ENCODE results near the gene CDCP2. TPM values are rescaled to one million over a fixed set of nuclear protein-coding genes. Genes with fewer than 3 reads are reported as not detected.

Gene CDCP2
- total RNA-seq, 2 experiments from 2014 or later, result 0.11 to 0.20 TPM

GRCh38 chr1:54161495-54162168 lies 8.8 kb upstream of the CDCP2 start:
- Mint-ChIP-seq H3K27me3 (no peaks in the 10 kb centered on the region), H3K27ac (no peak overlapping the region), H3K4me1 (no peaks in the 10 kb centered on the region), H3K36me3 (no peaks in the 10 kb centered on the region), H3K4me3 (no peak overlapping the region), H3K9me3 (no peaks in the 10 kb centered on the region)
- ATAC-seq (ENCODE audit: low read depth) (no peak), DNase-seq (no peak)
- POLR2A ChIA-PET, result no interaction called here

- Mint-ChIP-seq H3K4me1 (no peaks in the 10 kb centered on the region), H3K36me3 (no peaks in the 10 kb centered on the region), H3K9me3 (no peaks in the 10 kb centered on the region), H3K27ac (no peak overlapping the region), H3K4me3 (no peak overlapping the region), H3K27me3 (no peaks in the 10 kb centered on the region)
- POLR2A ChIA-PET, result no interaction called here
- ATAC-seq (ENCODE audit: low read depth) (no peak), DNase-seq (no peak)
Measured at GRCh38 chr1:54160351-54160750, 7.6 kb upstream of the CDCP2 start.

DNA sequence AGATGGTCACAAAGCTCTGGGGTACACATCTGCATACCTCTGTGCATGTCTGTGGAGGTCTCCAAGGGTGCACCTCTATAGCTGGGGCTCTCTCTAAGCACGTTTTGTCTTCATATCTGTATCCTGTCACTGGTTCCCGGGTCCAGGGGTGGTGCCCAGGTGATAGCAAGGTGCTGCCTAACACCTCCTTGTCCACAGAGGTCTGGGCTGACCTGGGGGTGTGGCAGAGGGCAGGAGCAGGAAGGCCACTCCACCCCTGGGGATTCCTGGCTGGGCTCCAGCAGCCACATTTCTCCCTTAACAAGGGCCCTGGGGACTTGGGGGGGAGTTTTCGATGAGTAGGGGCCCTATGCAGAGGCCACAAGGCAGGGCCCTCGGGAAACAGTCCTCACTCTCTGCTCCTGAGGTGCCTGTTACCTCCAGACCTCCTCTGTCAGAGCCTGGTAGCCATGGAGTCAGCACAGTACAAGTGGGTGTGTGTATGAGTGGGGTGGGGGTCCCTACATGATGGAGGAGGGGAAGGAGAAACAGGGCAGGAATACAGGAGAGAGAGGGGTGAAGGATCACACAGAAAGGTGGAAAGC lies 7.0 kb upstream of the CDCP2 start:
- H3K27ac Mint-ChIP-seq, result no peak overlapping the region
- POLR2A ChIA-PET, result no interaction called here
- H3K36me3 Mint-ChIP-seq, result no peaks in the 10 kb centered on the region
- H3K4me3 Mint-ChIP-seq, result no peak overlapping the region
- ATAC-seq (ENCODE audit: low read depth), result no peak
- H3K9me3 Mint-ChIP-seq, result no peaks in the 10 kb centered on the region
- no peaks in the 10 kb centered on the region for H3K4me1 Mint-ChIP-seq
- DNase-seq, result no peak
- no peaks in the 10 kb centered on the region for H3K27me3 Mint-ChIP-seq

DNA sequence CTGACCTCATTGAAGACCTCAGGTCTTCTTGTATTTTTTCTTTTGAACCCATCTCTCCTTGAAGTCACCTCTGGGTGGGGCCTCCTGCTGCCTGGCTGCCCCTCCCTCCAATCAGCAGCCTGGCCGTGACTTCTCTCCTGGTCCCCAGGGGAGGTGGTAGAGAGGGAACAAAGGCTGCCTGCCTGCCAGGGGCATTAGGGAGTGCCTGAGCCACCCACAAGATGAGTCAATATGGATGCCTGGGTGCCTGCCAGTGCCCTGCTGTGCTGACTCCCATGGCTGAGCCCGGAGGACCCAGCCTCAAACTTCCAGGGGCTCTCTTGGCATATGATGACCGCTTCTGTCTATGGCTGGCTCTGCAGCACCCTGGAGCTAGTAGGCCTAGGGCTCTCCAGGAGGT lies 5.3 kb upstream of the CDCP2 start:
- no peaks in the 10 kb centered on the region for H3K27me3 Mint-ChIP-seq
- H3K36me3 Mint-ChIP-seq, result no peaks in the 10 kb centered on the region

GRCh38 chr1:54157401-54157800 lies 4.6 kb upstream of the CDCP2 start:
- ATAC-seq (ENCODE audit: low read depth), result no peak
- Mint-ChIP-seq H3K4me1 (no peaks in the 10 kb centered on the region), H3K27me3 (no peaks in the 10 kb centered on the region), H3K4me3 (no peak overlapping the region), H3K27ac (no peak overlapping the region), H3K9me3 (no peaks in the 10 kb centered on the region), H3K36me3 (no peaks in the 10 kb centered on the region)
- POLR2A ChIA-PET, result no interaction called here
- no peak for DNase-seq

More for the DNA sequence above, 5.3 kb upstream of the CDCP2 start:
- POLR2A ChIA-PET, result no interaction called here
- Mint-ChIP-seq H3K27ac (no peak overlapping the region), H3K4me3 (no peak overlapping the region), H3K9me3 (no peaks in the 10 kb centered on the region), H3K4me1 (no peaks in the 10 kb centered on the region)
- ATAC-seq (ENCODE audit: low read depth) (no peak), DNase-seq (no peak)

DNA sequence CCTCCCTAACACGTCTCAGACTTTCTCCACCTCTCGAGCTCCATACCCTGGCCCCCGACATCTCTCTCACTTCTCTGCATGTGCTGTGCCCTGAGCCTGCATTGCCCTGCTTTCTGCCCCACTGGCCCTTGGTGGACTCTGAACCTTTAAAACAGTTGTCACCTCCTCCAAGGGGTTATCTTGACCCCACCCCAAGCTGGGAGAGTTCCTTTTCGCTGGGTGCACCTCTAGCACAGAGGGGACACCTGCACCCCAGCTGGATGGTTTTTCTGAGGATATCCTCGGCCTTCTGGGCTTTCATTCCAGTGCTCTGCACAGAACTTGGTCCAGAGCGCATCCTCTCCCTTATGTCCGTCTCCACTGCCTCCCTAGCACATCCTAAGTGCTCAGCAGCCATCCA lies 4.2 kb upstream of the CDCP2 start:
- no peak for ATAC-seq (ENCODE audit: low read depth)
- no peaks in the 10 kb centered on the region for H3K9me3 Mint-ChIP-seq

GRCh38 chr1:54156201-54156600 lies 3.4 kb upstream of the CDCP2 start:
- H3K27me3 Mint-ChIP-seq, result no peaks in the 10 kb centered on the region
- DNase-seq, result no peak
- H3K4me3 Mint-ChIP-seq, result no peak overlapping the region
- no peaks in the 10 kb centered on the region for H3K4me1 Mint-ChIP-seq
- POLR2A ChIA-PET, result no interaction called here
- no peaks in the 10 kb centered on the region for H3K36me3 Mint-ChIP-seq
- no peak overlapping the region for H3K27ac Mint-ChIP-seq
- no peak for ATAC-seq (ENCODE audit: low read depth)
- H3K9me3 Mint-ChIP-seq, result no peaks in the 10 kb centered on the region

More for the DNA sequence above, 4.2 kb upstream of the CDCP2 start:
- Mint-ChIP-seq H3K4me1 (no peaks in the 10 kb centered on the region), H3K27ac (no peak overlapping the region), H3K4me3 (no peak overlapping the region), H3K27me3 (no peaks in the 10 kb centered on the region), H3K36me3 (no peaks in the 10 kb centered on the region)
- POLR2A ChIA-PET, result no interaction called here
- no peak for DNase-seq

DNA sequence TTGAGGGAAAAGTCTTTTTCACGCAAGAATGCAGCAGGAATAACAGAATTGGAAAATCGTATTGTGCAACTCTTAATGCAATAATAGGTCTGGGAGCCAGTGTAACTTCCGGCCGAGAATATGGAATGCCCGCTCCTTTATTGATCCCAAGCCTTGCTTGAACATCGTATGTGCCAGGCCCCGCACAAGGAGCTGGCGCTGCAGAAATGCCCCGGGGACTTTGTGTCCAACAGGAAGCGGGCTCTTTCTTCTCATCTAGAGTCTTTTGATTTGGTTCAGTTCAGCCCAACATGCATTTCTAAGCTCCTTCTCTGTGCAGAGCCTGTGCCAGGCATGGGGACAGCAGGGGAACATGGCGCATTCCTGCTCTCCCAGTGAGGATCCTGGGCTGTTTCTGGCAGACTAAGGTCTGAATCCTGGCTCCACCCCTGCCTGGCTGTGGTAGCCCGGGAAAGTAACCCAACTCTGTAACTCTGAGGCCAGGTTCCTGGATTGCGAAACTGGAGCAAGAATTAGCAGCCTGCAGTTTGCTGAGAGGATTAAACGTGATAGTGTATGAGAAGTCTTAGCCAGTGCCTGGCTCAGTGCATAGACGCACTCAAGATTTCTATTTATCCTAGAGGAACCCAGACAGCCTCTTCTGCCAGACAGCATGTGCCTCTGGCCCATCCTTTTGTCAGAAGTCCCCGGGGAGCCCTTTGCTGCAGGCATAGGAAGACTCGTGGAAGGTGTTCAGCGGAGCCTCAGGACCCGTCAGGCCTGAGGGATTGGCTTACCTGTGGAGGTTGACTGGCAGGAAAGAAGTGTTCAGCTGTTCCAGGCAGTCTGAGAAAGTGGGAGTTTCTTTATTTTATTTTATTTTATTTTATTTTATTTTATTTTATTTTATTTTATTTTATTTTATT lies 987 bp upstream of the CDCP2 start:
- Mint-ChIP-seq H3K27ac (no peak overlapping the region), H3K4me1 (no peaks in the 10 kb centered on the region), H3K27me3 (no peaks in the 10 kb centered on the region), H3K9me3 (no peaks in the 10 kb centered on the region), H3K4me3 (no peak overlapping the region), H3K36me3 (no peaks in the 10 kb centered on the region)
- POLR2A ChIA-PET, result no interaction called here
- DNase-seq (no peak), ATAC-seq (ENCODE audit: low read depth) (no peak)

DNA sequence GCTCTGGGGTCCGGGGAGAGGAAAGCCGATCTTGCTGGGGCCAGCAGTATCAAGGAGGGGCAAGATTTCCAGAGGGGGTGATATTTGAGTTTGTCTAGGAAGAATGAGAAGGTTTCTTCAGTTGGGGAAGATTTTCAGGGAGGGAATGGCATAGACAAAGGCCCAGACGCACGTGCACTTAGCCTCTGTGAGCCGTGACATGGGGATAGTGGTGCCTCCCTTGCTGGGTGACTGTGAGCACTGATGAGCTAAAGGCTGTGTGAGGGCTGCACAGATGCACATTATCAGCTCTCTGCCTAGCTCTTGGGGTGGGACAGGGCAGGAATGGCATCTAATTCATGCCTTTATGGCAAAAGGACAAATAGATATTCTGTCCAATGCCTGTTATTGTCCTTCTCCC lies 1.8 kb downstream of the CDCP2 start:
- DNase-seq, result no peak
- H3K4me1 Mint-ChIP-seq, result no peaks in the 10 kb centered on the region

GRCh38 chr1:54149734-54150133 lies 3.1 kb downstream of the CDCP2 start:
- H3K27me3 Mint-ChIP-seq, result no peaks in the 10 kb centered on the region
- no peak overlapping the region for H3K27ac Mint-ChIP-seq
- ATAC-seq (ENCODE audit: low read depth) (no peak), DNase-seq (no peak)
- no peaks in the 10 kb centered on the region for H3K4me1 Mint-ChIP-seq
- no peaks in the 10 kb centered on the region for H3K9me3 Mint-ChIP-seq
- H3K36me3 Mint-ChIP-seq, result no peaks in the 10 kb centered on the region
- H3K4me3 Mint-ChIP-seq, result no peak overlapping the region
- POLR2A ChIA-PET, result no interaction called here

More for the DNA sequence above, 1.8 kb downstream of the CDCP2 start:
- no peak for ATAC-seq (ENCODE audit: low read depth)
- no peaks in the 10 kb centered on the region for H3K36me3 Mint-ChIP-seq
- no peak overlapping the region for H3K27ac Mint-ChIP-seq
- no peak overlapping the region for H3K4me3 Mint-ChIP-seq
- no peaks in the 10 kb centered on the region for H3K9me3 Mint-ChIP-seq
- no peaks in the 10 kb centered on the region for H3K27me3 Mint-ChIP-seq
- POLR2A ChIA-PET, result no interaction called here

GRCh38 chr1:54144366-54144765 lies 8.4 kb downstream of the CDCP2 start:
- Mint-ChIP-seq H3K4me1 (no peaks in the 10 kb centered on the region), H3K27ac (no peak overlapping the region), H3K36me3 (no peaks in the 10 kb centered on the region), H3K27me3 (peaks cover 5% of the 10 kb centered on the region), H3K9me3 (no peaks in the 10 kb centered on the region), H3K4me3 (no peak overlapping the region)
- DNase-seq (no peak), ATAC-seq (ENCODE audit: low read depth) (no peak)
- POLR2A ChIA-PET, result no interaction called here

DNA sequence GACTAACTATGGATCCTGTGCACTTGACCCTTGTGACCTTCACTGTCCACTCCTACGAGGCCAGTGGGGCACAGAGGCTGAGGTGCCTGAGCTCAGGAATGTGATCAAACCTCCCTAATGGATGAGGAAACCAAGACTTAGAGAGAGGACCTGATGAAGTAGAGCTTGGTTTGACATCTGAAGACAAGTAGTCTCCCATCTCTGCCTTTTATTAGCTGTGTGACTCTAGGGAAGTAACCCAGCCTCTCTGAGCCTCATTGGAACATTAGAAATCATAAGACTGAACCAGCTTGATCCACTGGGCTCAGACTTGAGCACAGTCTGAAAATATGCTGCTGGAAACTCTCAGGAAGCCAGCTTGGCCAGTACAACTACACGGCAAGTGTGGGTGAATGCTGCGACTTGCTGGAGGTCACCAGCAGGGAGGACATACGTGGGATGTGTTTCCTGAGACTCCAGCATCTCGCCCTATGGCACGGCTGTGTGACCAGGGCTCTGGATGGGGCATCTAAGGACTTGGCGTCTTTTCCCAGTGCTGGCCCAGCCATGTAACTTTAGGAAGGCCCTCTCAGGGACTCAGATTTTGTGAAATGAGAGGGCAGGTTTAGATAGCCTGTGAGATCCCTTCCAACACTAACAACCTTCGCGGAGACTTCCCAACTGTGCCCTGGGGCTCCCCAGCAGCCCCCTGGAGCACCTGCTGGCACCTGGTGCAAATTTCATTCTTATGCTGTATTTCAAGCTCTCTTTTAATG lies 10.5 kb downstream of the CDCP2 start:
- no peaks in the 10 kb centered on the region for H3K4me1 Mint-ChIP-seq
- no peak overlapping the region for H3K4me3 Mint-ChIP-seq
- no peak for DNase-seq
- no peaks in the 10 kb centered on the region for H3K36me3 Mint-ChIP-seq
- POLR2A ChIA-PET, result no interaction called here
- H3K9me3 Mint-ChIP-seq, result no peaks in the 10 kb centered on the region
- H3K27me3 Mint-ChIP-seq, result peaks cover 5% of the 10 kb centered on the region
- ATAC-seq (ENCODE audit: low read depth), result no peak
- H3K27ac Mint-ChIP-seq, result no peak overlapping the region

- Mint-ChIP-seq H3K9me3 (no peaks in the 10 kb centered on the region), H3K4me1 (no peaks in the 10 kb centered on the region), H3K27ac (no peak overlapping the region), H3K36me3 (no peaks in the 10 kb centered on the region), H3K27me3 (peaks cover 5% of the 10 kb centered on the region), H3K4me3 (no peak overlapping the region)
- POLR2A ChIA-PET, result no interaction called here
- ATAC-seq (ENCODE audit: low read depth) (no peak), DNase-seq (no peak)
Measured at GRCh38 chr1:54139711-54140110, 13.1 kb downstream of the CDCP2 start.

All from activated naive CD8-positive, alpha-beta T cell treated with anti-CD3 and anti-CD28 coated beads, Interleukin-2, amount 10 ng/mL, durations not matched to agents 7 days and 5 days (primary cell).